ENCODE measurements around the gene CRTC1.

The CRTC1 gene

GRCh38 chr19:18759304-18759994, 76.0 kb downstream of the CRTC1 start:
- Histone ChIP-seq H3K4me2 (ENCODE audit: insufficient read depth, low read length) (no peak overlapping the region), H2AFZ (ENCODE audit: low read depth, low read length) (no peak overlapping the region), H3K4me1 (ENCODE audit: insufficient read depth, low read length) (no peaks in the 10 kb centered on the region), H3K9ac (ENCODE audit: low read depth, low read length) (no peak overlapping the region), H3K27ac (ENCODE audit: low read length) (no peak overlapping the region), H3K36me3 (ENCODE audit: insufficient read depth, low read length) (no peaks in the 10 kb centered on the region), H3K27me3 (ENCODE audit: insufficient read depth, low read length, poor library complexity) (no peaks in the 10 kb centered on the region), H3K79me2 (ENCODE audit: insufficient read depth, low read length) (no peaks in the 10 kb centered on the region), H4K20me1 (ENCODE audit: insufficient read depth, low read length) (no peaks in the 10 kb centered on the region), H3K4me3 (ENCODE audit: low read depth in 1 of 2, low read length in 2 of 2) (no peak overlapping the region), H3K9me3 (ENCODE audit: insufficient read depth, low read length, severe bottlenecking) (no peaks in the 10 kb centered on the region)
- no peak for ATAC-seq (ENCODE audit: insufficient read depth, low read depth)
- TF ChIP-seq EZH2 (IDR thresholded peaks at IDR 0.05; ENCODE audit: borderline replicate concordance, low read depth, low read length, severe bottlenecking) (no peak), CTCF (IDR thresholded peaks at IDR 0.05; ENCODE audit: borderline replicate concordance, extremely low read depth, low read length, poor library complexity, severe bottlenecking) (no peak)
- no peak for DNase-seq

- 0 out of 2 replicates have a peak, but pooled peaks cover 3% of the 10 kb centered on the region for H3K4me1 ChIP-seq (ENCODE audit: insufficient read depth, low read length)
- no peaks in the 10 kb centered on the region for H3K27me3 ChIP-seq (ENCODE audit: insufficient read depth, low read length, poor library complexity)
- H2AFZ ChIP-seq (ENCODE audit: low read depth, low read length) = no peak overlapping the region
- H3K4me2 ChIP-seq (ENCODE audit: insufficient read depth, low read length) = no peak overlapping the region
- H3K4me3 ChIP-seq (ENCODE audit: low read depth in 1 of 2, low read length in 2 of 2) = no peak overlapping the region
- DNase-seq = no peak
- ATAC-seq (ENCODE audit: insufficient read depth, low read depth) = no peak
- H3K27ac ChIP-seq (ENCODE audit: low read length) = no peak overlapping the region
- TF ChIP-seq EZH2 (IDR thresholded peaks at IDR 0.05; ENCODE audit: borderline replicate concordance, low read depth, low read length, severe bottlenecking) = no peak
- no peak for TF ChIP-seq CTCF (IDR thresholded peaks at IDR 0.05; ENCODE audit: borderline replicate concordance, extremely low read depth, low read length, poor library complexity, severe bottlenecking)
- no peaks in the 10 kb centered on the region for H3K79me2 ChIP-seq (ENCODE audit: insufficient read depth, low read length)
- H4K20me1 ChIP-seq (ENCODE audit: insufficient read depth, low read length) = no peaks in the 10 kb centered on the region
- no peaks in the 10 kb centered on the region for H3K36me3 ChIP-seq (ENCODE audit: insufficient read depth, low read length)
- H3K9me3 ChIP-seq (ENCODE audit: insufficient read depth, low read length, severe bottlenecking) = no peaks in the 10 kb centered on the region
- H3K9ac ChIP-seq (ENCODE audit: low read depth, low read length) = no peak overlapping the region
Measured at GRCh38 chr19:18759995-18760426, 76.5 kb downstream of the CRTC1 start.

GRCh38 chr19:18760440-18761383, 77.2 kb downstream of the CRTC1 start:
- no peak overlapping the region for H3K9ac ChIP-seq (ENCODE audit: low read depth, low read length)
- no peak overlapping the region for H3K4me2 ChIP-seq (ENCODE audit: insufficient read depth, low read length)
- no peaks in the 10 kb centered on the region for H3K36me3 ChIP-seq (ENCODE audit: insufficient read depth, low read length)
- no peak for TF ChIP-seq CTCF (IDR thresholded peaks at IDR 0.05; ENCODE audit: borderline replicate concordance, extremely low read depth, low read length, poor library complexity, severe bottlenecking)
- TF ChIP-seq EZH2 (IDR thresholded peaks at IDR 0.05; ENCODE audit: borderline replicate concordance, low read depth, low read length, severe bottlenecking) = no peak
- H3K4me3 ChIP-seq (ENCODE audit: low read depth in 1 of 2, low read length in 2 of 2) = no peak overlapping the region
- no peaks in the 10 kb centered on the region for H3K27me3 ChIP-seq (ENCODE audit: insufficient read depth, low read length, poor library complexity)
- no peak for DNase-seq
- H3K79me2 ChIP-seq (ENCODE audit: insufficient read depth, low read length) = no peaks in the 10 kb centered on the region
- no peak overlapping the region for H3K27ac ChIP-seq (ENCODE audit: low read length)
- no peaks in the 10 kb centered on the region for H4K20me1 ChIP-seq (ENCODE audit: insufficient read depth, low read length)
- 0 out of 2 replicates have a peak, but pooled peaks cover 3% of the 10 kb centered on the region for H3K4me1 ChIP-seq (ENCODE audit: insufficient read depth, low read length)
- H2AFZ ChIP-seq (ENCODE audit: low read depth, low read length) = no peak overlapping the region
- no peaks in the 10 kb centered on the region for H3K9me3 ChIP-seq (ENCODE audit: insufficient read depth, low read length, severe bottlenecking)
- no peak for ATAC-seq (ENCODE audit: insufficient read depth, low read depth)
